Measurements from ENCODE around the gene ZDHHC17.

ZDHHC17 gene

DNA sequence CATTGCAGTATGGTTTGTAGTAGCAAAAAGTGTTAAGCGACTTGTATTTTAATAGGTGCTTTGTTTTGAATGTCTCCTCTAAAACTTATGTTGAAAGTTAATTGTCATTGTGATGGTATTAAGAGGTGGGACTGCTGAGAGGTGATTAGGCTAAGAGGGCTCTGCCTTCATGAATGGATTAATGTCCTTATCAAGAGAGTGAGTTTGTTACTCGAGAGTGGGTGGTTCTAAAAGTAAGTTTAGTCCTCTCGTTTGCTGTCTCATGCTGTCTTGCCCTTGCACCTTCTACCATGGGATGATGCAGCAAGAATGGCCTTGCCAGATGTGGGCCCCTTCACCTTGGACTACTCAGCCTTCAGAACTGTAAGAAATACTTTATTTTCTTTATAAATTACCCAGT, 17.4 kb downstream of the ZDHHC17 start:
- peaks cover 7% of the 10 kb centered on the region for H3K36me3 Mint-ChIP-seq (ENCODE audit: insufficient read depth)
- H3K9me3 Mint-ChIP-seq = no peaks in the 10 kb centered on the region
- no peaks in the 10 kb centered on the region for H3K27me3 Mint-ChIP-seq
- H3K27ac Mint-ChIP-seq = peak overlapping the region in 1 of 2 donors; percentile 46
- no peak overlapping the region for H3K4me3 Mint-ChIP-seq
- peaks cover 41 to 58% of the 10 kb centered on the region in 2 donors for H3K4me1 Mint-ChIP-seq (ENCODE audit: low read depth in 2 of 2)
- ATAC-seq (replicated peaks) = no peak
- no peak for DNase-seq

- Mint-ChIP-seq H3K4me3 (no peak overlapping the region), H3K9me3 (no peaks in the 10 kb centered on the region), H3K27ac (peak overlapping the region; percentile 7 to 27), H3K27me3 (no peaks in the 10 kb centered on the region), H3K4me1 (ENCODE audit: low read depth in 2 of 2) (peaks cover 34 to 52% of the 10 kb centered on the region in 2 donors), H3K36me3 (ENCODE audit: insufficient read depth) (peaks cover 6% of the 10 kb centered on the region)
- ATAC-seq (replicated peaks) (no peak), DNase-seq (no peak)
Observed at GRCh38 chr12:76782526-76782925, 18.6 kb downstream of the ZDHHC17 start.

DNA sequence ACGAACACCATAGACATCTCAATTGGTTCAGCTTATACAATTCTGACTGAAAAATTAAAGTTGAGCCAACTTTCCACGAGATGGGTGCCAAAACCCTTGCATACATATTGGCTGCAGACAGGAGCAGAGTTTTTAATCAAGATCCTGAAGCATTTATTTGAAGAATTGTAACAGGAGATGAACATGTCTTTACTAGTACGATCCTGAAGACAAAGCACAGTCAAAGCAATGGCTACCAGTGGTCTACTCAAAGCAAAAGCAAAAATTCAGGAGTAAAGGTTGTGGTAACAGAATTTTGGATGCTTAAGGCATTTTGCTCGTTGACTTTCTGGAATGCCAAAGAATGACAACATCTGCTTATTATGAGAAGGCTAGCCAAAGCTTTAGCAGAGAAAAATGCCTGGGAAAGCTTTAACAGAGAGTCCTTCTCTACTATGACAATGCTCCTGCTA, 20.7 kb downstream of the ZDHHC17 start:
- H3K4me3 Mint-ChIP-seq = no peak overlapping the region
- peak overlapping the region in 1 of 2 donors; percentile 4 for H3K27ac Mint-ChIP-seq
- no peaks in the 10 kb centered on the region for H3K27me3 Mint-ChIP-seq
- peaks cover 26 to 33% of the 10 kb centered on the region in 2 donors for H3K4me1 Mint-ChIP-seq (ENCODE audit: low read depth in 2 of 2)
- H3K36me3 Mint-ChIP-seq (ENCODE audit: insufficient read depth) = peaks cover 2% of the 10 kb centered on the region
- H3K9me3 Mint-ChIP-seq = no peaks in the 10 kb centered on the region
- DNase-seq = no peak
- ATAC-seq (replicated peaks) = no peak

DNA sequence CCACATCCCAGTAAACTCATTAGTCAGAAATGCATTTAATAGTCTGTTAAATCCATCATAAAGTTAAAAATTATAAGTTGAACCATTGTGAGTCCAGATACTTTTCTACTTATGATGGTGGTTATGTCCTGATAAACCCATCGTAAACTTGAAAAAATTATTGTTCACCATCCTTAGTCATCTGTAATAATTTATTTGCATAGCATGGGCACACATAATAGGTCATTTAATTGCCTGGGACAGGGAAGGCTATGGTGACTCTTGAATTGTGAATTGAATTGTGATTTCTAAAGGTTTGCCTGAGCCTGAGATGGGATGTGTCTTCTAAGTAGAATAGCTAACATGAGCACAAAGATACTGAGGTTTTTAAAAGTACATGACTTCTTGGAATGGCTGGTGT, 21.5 kb downstream of the ZDHHC17 start:
- Mint-ChIP-seq H3K4me1 (ENCODE audit: low read depth in 2 of 2) (peaks cover 22 to 29% of the 10 kb centered on the region in 2 donors), H3K9me3 (no peaks in the 10 kb centered on the region), H3K36me3 (ENCODE audit: insufficient read depth) (peaks cover under 1% of the 10 kb centered on the region), H3K4me3 (no peak overlapping the region), H3K27ac (no peak overlapping the region), H3K27me3 (no peaks in the 10 kb centered on the region)
- ATAC-seq (replicated peaks) = no peak
- no peak for DNase-seq

DNA sequence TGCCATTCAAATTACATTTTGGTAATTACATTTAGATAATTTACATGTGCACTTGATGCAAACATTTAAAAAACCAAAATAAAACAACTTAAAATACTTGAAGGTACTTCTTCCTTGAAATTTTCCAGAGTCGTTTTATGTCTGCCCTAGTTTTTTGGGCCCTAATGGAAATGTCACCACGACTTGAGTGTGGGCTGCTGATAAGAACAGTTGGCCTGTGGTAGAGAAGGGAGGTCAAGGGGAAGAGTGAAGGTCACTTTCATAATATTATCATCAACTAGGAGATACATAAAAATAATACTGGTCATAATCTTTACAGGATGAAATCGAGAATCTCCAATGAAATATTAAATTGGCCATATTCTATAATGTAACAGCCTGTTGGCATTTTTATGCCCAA, 23.1 kb downstream of the ZDHHC17 start:
- Mint-ChIP-seq H3K9me3 (no peaks in the 10 kb centered on the region), H3K27ac (no peak overlapping the region), H3K4me1 (ENCODE audit: low read depth in 2 of 2) (peaks cover 17 to 33% of the 10 kb centered on the region in 2 donors), H3K4me3 (no peak overlapping the region), H3K36me3 (ENCODE audit: insufficient read depth) (no peaks in the 10 kb centered on the region), H3K27me3 (no peaks in the 10 kb centered on the region)
- DNase-seq (no peak), ATAC-seq (replicated peaks) (no peak)

DNA sequence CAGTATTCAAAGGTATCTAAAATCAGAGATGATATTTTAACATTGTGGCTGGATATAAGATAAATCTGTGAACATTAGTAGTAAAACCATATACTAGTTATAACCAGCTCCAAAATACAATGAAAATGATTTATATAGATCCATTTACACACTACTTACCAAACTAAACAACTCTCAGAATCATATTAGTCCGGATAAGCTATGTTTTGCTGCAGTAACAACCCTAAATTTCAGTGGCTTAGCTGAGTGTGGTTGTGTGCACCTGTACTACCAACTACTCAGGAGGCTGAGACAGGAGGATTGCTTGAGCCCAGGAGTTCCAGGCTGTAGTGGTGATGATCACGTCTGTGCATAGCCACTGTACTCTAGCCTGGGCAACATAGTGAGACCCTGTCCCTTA, 23.8 kb downstream of the ZDHHC17 start:
- Mint-ChIP-seq H3K27me3 (no peaks in the 10 kb centered on the region), H3K9me3 (no peaks in the 10 kb centered on the region), H3K4me3 (no peak overlapping the region), H3K27ac (peak overlapping the region; percentile 4 to 15), H3K36me3 (ENCODE audit: insufficient read depth) (no peaks in the 10 kb centered on the region), H3K4me1 (ENCODE audit: low read depth in 2 of 2) (peaks cover 13 to 28% of the 10 kb centered on the region in 2 donors)
- DNase-seq = no peak
- ATAC-seq (replicated peaks) = no peak

DNA sequence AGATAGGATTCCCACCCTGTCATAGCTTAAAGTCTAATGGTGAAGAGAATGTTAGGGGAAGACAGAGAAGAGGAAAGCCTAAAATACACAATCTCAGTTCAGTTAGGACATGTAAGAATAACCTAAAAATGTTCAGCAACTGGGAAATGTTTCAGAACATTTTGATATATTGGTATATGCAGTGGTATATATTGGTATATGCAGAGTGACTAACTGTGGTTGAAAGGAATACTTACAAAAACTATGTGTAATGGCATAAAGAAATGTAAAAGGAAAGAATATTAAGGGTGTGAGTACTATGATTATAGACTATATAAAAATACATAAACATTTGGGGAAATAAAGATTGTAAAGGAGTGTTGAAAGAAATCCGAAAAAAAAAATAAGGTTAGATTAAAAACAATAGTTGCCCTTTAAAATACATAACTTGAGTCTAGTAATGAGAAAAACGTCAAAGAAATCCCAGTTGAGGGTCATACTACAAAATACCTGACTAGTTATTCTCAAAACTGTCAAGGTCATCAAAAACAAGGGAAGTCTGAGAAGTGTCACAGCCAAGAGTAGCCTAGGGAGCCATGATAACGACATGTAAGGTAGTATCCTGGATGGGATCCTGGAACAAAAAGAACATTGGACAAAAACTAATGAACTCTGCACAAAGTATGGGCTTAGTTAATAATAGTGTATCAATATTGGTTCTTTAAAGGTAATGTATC, 25.6 kb downstream of the ZDHHC17 start:
- Mint-ChIP-seq H3K27me3 (no peaks in the 10 kb centered on the region), H3K4me3 (no peak overlapping the region), H3K36me3 (ENCODE audit: insufficient read depth) (no peaks in the 10 kb centered on the region), H3K27ac (no peak overlapping the region), H3K4me1 (ENCODE audit: low read depth in 2 of 2) (peaks cover 8 to 14% of the 10 kb centered on the region in 2 donors), H3K9me3 (no peaks in the 10 kb centered on the region)
- no peak for ATAC-seq (replicated peaks)
- DNase-seq = no peak

DNA sequence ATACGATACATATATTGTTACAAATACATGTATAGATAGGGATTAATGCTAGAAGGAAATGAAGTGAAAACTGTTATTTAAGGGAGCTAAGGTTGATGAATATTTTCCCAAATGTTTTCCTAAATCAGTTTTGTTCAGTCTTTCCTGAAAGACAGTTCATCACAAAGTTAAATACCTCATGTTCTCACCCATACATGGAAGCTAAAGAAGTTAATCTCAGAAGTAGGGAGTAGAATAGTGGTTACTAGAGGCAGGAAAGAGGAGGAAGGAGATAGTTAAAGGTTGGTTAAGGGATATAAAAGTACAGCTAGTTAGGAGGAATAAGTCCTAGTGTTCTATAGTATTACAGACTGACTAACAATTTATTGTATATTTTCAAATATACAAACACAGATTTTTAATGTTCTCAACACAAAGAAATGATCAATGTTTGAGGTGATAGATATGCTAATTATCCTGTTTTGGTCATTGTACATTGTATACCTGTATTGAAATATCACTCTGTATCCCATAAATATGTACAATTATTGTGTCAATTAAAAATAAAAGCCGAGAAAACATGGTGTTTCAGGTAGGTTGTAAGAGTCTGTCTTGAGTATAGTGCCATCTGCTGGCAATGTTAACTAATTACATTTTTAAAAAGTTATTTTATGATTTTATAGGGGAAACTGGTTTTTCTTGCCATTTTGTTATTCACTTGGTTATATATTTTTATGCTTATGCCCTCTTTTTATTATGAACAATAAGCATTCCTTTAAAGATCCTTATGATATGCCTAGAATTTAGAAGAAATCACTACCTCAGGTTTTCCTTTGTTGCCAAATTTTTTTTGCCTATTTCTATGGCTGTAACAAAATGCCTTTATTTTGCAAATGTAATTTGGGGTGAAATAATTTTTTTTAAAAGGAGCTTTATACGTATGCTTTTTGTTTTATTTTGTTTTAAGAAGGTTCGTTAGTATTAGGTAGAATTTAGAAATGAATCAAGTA, 26.9 kb downstream of the ZDHHC17 start:
- H3K4me1 Mint-ChIP-seq (ENCODE audit: low read depth in 2 of 2) = peaks cover 4 to 17% of the 10 kb centered on the region in 2 donors
- no peak overlapping the region for H3K27ac Mint-ChIP-seq
- DNase-seq (no peak), ATAC-seq (replicated peaks) (peak; percentile 59)
- no peaks in the 10 kb centered on the region for H3K27me3 Mint-ChIP-seq
- H3K36me3 Mint-ChIP-seq (ENCODE audit: insufficient read depth) = no peaks in the 10 kb centered on the region
- H3K9me3 Mint-ChIP-seq = no peaks in the 10 kb centered on the region
- no peak overlapping the region for H3K4me3 Mint-ChIP-seq

DNA sequence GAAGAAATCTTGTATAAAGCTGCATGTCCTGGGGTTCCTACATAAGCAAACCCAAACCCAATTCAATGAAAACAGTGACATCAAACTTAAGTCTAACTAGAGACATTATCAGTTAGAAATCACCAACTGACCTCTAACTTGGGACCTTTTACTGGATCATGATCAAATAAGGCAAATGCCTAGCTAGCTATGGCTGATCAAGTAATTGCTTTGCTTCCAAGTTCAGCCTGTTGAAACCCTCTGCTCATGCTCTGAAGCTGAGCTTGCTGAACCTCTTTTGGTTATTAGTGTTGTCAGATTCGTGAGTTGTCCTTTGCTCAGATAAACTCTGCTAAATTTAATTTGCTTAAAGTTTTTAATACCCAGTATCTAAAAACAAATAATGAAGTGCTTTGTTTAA, 28.9 kb downstream of the ZDHHC17 start:
- DNase-seq (no peak), ATAC-seq (replicated peaks) (no peak)
- H3K36me3 Mint-ChIP-seq (ENCODE audit: insufficient read depth) = peaks cover 2% of the 10 kb centered on the region
- no peak overlapping the region for H3K4me3 Mint-ChIP-seq
- no peaks in the 10 kb centered on the region for H3K9me3 Mint-ChIP-seq
- no peak overlapping the region for H3K27ac Mint-ChIP-seq
- peaks cover 5 to 18% of the 10 kb centered on the region in 2 donors for H3K4me1 Mint-ChIP-seq (ENCODE audit: low read depth in 2 of 2)
- H3K27me3 Mint-ChIP-seq = no peaks in the 10 kb centered on the region

GRCh38 chr12:76798864-76799263, 34.9 kb downstream of the ZDHHC17 start:
- H3K36me3 Mint-ChIP-seq (ENCODE audit: insufficient read depth) = peaks cover 15% of the 10 kb centered on the region
- no peaks in the 10 kb centered on the region for H3K27me3 Mint-ChIP-seq
- peaks cover 11 to 29% of the 10 kb centered on the region in 2 donors for H3K4me1 Mint-ChIP-seq (ENCODE audit: low read depth in 2 of 2)
- no peak overlapping the region for H3K27ac Mint-ChIP-seq
- no peak for ATAC-seq (replicated peaks)
- peaks cover 5 to 7% of the 10 kb centered on the region in 2 donors for H3K9me3 Mint-ChIP-seq
- no peak overlapping the region for H3K4me3 Mint-ChIP-seq
- no peak for DNase-seq

DNA sequence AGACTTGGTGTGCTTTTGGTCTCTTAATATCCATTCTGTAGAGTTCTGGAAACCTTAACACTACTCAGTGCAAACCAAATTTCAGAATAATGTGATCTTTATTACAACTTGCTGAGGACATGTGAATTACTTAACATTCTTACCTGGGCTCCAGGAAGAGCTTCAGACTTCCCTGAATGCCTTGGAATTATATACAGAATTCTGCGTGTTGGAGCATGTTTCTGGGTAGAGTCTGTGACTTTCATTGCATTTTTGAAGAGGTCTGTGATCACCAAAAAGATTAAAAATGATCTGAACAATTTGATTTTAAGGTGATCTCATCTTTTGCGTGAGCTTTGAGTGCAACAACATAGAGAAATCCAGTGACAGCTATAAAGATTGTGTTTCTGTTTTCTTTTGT, 35.4 kb downstream of the ZDHHC17 start:
- DNase-seq (no peak), ATAC-seq (replicated peaks) (no peak)
- Mint-ChIP-seq H3K27me3 (no peaks in the 10 kb centered on the region), H3K4me1 (ENCODE audit: low read depth in 2 of 2) (peaks cover 16 to 34% of the 10 kb centered on the region in 2 donors), H3K27ac (no peak overlapping the region), H3K36me3 (ENCODE audit: insufficient read depth) (peaks cover 15% of the 10 kb centered on the region), H3K4me3 (no peak overlapping the region), H3K9me3 (peaks cover 5 to 7% of the 10 kb centered on the region in 2 donors)

- Mint-ChIP-seq H3K4me3 (no peak overlapping the region), H3K27ac (no peak overlapping the region), H3K9me3 (peaks cover 5 to 7% of the 10 kb centered on the region in 2 donors), H3K36me3 (ENCODE audit: insufficient read depth) (peaks cover 23% of the 10 kb centered on the region), H3K27me3 (no peaks in the 10 kb centered on the region), H3K4me1 (ENCODE audit: low read depth in 2 of 2) (peaks cover 14 to 21% of the 10 kb centered on the region in 2 donors)
- DNase-seq (no peak), ATAC-seq (replicated peaks) (no peak)
Observed at GRCh38 chr12:76802060-76802459, 38.1 kb downstream of the ZDHHC17 start.

DNA sequence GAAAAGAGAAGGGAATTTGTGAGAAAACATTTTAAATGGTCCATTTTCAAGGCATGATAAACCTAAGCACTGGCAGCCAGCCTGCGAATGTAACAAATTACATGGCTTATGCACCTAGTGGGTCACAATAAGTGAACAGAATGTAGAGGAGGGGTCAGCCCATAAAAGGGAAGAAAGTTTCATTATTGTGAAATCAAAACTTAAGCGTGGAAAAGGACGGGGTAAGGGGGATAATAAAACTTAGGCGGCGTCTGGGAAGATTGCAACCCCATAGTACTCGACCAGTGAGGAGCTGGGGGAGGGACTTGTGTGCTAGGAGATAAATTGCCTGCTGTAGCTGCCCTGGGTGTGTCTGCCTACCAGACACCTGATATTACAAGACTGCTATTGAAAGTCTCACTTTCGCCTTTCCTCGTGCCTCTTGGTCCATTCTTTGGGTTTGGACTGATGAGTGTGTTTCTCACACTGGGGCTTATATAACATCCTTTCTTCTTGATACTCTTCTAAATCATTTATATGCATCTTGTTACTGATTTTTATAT, 40.6 kb downstream of the ZDHHC17 start:
- H3K4me3 Mint-ChIP-seq = no peak overlapping the region
- H3K27me3 Mint-ChIP-seq = no peaks in the 10 kb centered on the region
- H3K36me3 Mint-ChIP-seq (ENCODE audit: insufficient read depth) = peaks cover 16% of the 10 kb centered on the region
- DNase-seq (no peak), ATAC-seq (replicated peaks) (no peak)
- peaks cover 12 to 15% of the 10 kb centered on the region in 2 donors for H3K4me1 Mint-ChIP-seq (ENCODE audit: low read depth in 2 of 2)
- H3K27ac Mint-ChIP-seq = peak overlapping the region in 1 of 2 donors; percentile 2
- peaks cover 5 to 7% of the 10 kb centered on the region in 2 donors for H3K9me3 Mint-ChIP-seq

Measured in effector memory CD8-positive, alpha-beta T cell (primary cell).